Upper lobe of left lung (tissue), 6 donors: ENCODE measurements around the gene PPP1R3C. TPM values are rescaled to one million over a fixed set of nuclear protein-coding genes. Genes with fewer than 3 reads are reported as not detected.

Source experiments
- ATAC-seq, 2 donors: fragments of 200-7000 bp; cut with Tn5 transposase; one replicate each; pipeline ENCODE4 v1.9.1; 2022; ENCODE audit warnings: mild to moderate bottlenecking in 2 of 2, moderate library complexity in 2 of 2; ENCODE audit not compliant: low FRiP score in 2 of 2
- DNase-seq, 2 donors: peaks; one replicate each; pipeline ENCODE4 v3.0.0-alpha.2; 2019 to 2020
- H3K27ac ChIP-seq, 4 donors: fragments of 200-600 bp; sonication (generic); one replicate each; pipeline ENCODE4 v1.5.1; 2016 to 2019
- H3K27me3 ChIP-seq, 4 donors: fragments of 200-600 bp; sonication (generic); one replicate each; pipeline ENCODE4 v1.5.1; 2017 to 2019
- H3K36me3 ChIP-seq, 4 donors: fragments of 200-600 bp; sonication (generic); one replicate each; pipeline ENCODE4 v1.5.1; 2016 to 2019
- H3K4me1 ChIP-seq, 4 donors: fragments of 200-600 bp; sonication (generic); one replicate each; pipeline ENCODE4 v1.5.1; 2018 to 2019
- H3K4me3 ChIP-seq, 4 donors: fragments of 200-600 bp; sonication (generic); one replicate each; pipeline ENCODE4 v1.5.1; 2017 to 2019; ENCODE audit warnings: mild to moderate bottlenecking in 2 of 4, moderate library complexity in 1 of 4
- H3K9me3 ChIP-seq, 4 donors: fragments of 200-600 bp; sonication (generic); one replicate each; pipeline ENCODE4 v1.5.1; 2018 to 2019
- CTCF ChIP-seq, 6 experiments: fragments of 450-650 bp in 4 of 6; fragments of 200-600 bp in 2 of 6; sonication (generic) in 2 of 6; IDR thresholded peaks; one replicate each; pipeline ENCODE4 v1.5.1; 2016 to 2019; ENCODE audit warnings: antibody characterized with exemption in 6 of 6
- EP300 ChIP-seq, 4 donors: sonication (generic); formaldehyde crosslinking; IDR thresholded peaks; one replicate each; pipeline ENCODE4 v1.5.1; 2017; ENCODE audit warnings: antibody characterized with exemption in 4 of 4, control low read depth in 2 of 4
- POLR2A ChIP-seq, 4 donors: fragments of 450-650 bp; IDR thresholded peaks; one replicate each; pipeline ENCODE4 v1.5.1; 2016 to 2017; ENCODE audit warnings: antibody characterized with exemption in 4 of 4, mild to moderate bottlenecking in 2 of 4
- POLR2AphosphoS5 ChIP-seq, 2 donors: sonication (generic); formaldehyde crosslinking; IDR thresholded peaks; one replicate each; pipeline ENCODE4 v1.5.1; 2017; ENCODE audit warnings: antibody characterized with exemption in 2 of 2
- WGBS, 2 donors: methylation state at CpG; one replicate each; pipeline ENCODE4 v1.1.5; 2017 to 2018; 5-methylcytosine and 5-hydroxymethylcytosine counted together
- total RNA-seq, 6 donors: library from RNA; depleted of rRNA in 4 of 6; stranded (reverse); fragments of >200 nt in 4 of 6; gene quantifications; one replicate each; pipeline versions ENCODE4 v1.1.0 to v1.2.1, GENCODE V29; 2016 to 2021
- donor health status: DM: no; HTN: no; CAD: no; lungs with moderate emphysema.
- donor health status: DM: no; HTN: yes; CAD: no; lungs with severe emphysema.

The PPP1R3C gene
- total RNA-seq, 6 donors from 2014 or later = 1.8 to 13.3 (median 10.2) TPM

DNA sequence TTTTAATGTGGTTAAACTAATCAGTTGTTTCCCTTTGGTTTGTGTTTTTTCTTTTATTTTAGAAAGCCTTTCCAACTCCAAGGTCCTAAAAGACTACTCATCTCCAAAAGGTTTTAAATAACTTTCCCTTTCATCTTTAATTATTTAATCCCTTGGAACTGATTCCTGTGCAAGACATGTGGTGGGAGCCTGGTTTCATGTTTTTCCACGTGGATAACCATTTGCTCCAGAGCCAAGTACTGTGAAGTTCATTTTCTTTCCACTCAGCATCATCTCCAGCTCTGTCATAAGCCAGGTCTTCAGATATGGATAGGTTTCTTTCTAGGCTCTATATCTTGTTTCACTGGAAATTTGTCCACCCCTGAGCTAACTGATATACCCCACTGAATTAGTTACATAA lies 16.7 kb downstream of the PPP1R3C start:
- Histone ChIP-seq H3K27ac (no peak overlapping the region), H3K36me3 (no peaks in the 10 kb centered on the region), H3K4me3 (no peak overlapping the region), H3K9me3 (no peaks in the 10 kb centered on the region), H3K4me1 (peaks cover 0 to 5% (median 0%) of the 10 kb centered on the region in 4 donors), H3K27me3 (no peaks in the 10 kb centered on the region)
- DNase-seq (no peak), ATAC-seq (peak in 1 of 2 donors; percentile 12)
- WGBS, 2 donors = 62 to 67% methylated on average over 1 of the region's 1 CpG
- TF ChIP-seq POLR2AphosphoS5 (IDR thresholded peaks at IDR 0.05) (no peak), EP300 (IDR thresholded peaks at IDR 0.05) (no peak), POLR2A (IDR thresholded peaks at IDR 0.05) (no peak), CTCF (IDR thresholded peaks at IDR 0.05) (no peak)

- DNase-seq (no peak), ATAC-seq (peak in 1 of 2 donors; percentile 5)
- H3K4me3 ChIP-seq = no peak overlapping the region
- H3K36me3 ChIP-seq = no peaks in the 10 kb centered on the region
- no peaks in the 10 kb centered on the region for H3K27me3 ChIP-seq
- H3K9me3 ChIP-seq = no peaks in the 10 kb centered on the region
- H3K4me1 ChIP-seq = peaks cover 0 to 6% (median 2%) of the 10 kb centered on the region in 4 donors
- WGBS, 2 donors = 52 to 54% methylated on average over 2 of the region's 2 CpGs
- no peak for TF ChIP-seq POLR2A (IDR thresholded peaks at IDR 0.05)
- no peak for TF ChIP-seq EP300 (IDR thresholded peaks at IDR 0.05)
- H3K27ac ChIP-seq = peak overlapping the region in 1 of 4 donors; percentile 39
Measured at GRCh38 chr10:91614225-91614624, 18.6 kb downstream of the PPP1R3C start.

DNA sequence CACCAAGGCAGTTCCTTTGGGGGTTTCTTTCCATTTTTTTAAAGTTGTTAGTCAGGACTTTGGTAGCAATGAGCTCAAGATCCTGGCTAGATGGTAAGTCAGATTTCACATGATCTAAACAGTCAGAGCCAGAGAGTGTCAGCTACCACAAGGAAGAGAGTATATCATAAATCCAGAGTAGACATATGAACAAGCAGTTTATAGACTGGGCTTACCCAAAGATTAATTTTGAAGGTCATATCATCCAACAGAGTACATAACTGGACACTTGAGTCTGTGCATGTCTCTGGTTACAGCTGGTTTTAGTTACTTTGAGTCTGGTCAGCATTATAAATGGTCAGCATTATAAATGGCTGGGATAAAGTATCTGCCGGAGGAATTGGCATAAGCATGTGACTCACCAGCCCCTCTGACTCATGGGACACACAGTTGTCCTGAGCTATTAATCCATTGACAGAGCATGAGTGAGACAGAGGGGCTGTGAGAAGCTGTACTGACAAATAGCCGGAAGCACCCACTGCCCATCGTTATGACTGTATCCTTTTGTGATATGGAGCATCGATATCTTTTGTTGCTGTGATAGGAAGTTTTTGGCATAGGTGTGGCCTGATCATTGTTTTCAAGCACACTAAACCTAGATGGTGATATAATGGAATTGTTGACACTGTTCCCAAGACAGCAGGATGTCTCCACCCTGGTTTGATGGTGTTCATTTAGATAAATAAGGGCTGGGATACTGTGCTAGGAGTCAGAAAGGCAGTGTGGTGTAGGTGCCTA lies 19.3 kb downstream of the PPP1R3C start:
- Histone ChIP-seq H3K27ac (no peak overlapping the region), H3K9me3 (no peaks in the 10 kb centered on the region), H3K4me3 (no peak overlapping the region), H3K4me1 (peaks cover 0 to 11% (median 7%) of the 10 kb centered on the region in 4 donors), H3K36me3 (no peaks in the 10 kb centered on the region), H3K27me3 (no peaks in the 10 kb centered on the region)
- WGBS, 2 donors = 64 to 65% methylated on average over 4 of the region's 4 CpGs
- TF ChIP-seq POLR2A (IDR thresholded peaks at IDR 0.05) (no peak), POLR2AphosphoS5 (IDR thresholded peaks at IDR 0.05) (peak in 1 of 2 donors; percentile 7)
- DNase-seq (no peak), ATAC-seq (peak; percentile 26 to 86)

- Histone ChIP-seq H3K27ac (no peak overlapping the region), H3K4me3 (no peak overlapping the region), H3K36me3 (no peaks in the 10 kb centered on the region), H3K9me3 (peaks cover 0 to 4% (median under 1%) of the 10 kb centered on the region in 4 donors), H3K27me3 (no peaks in the 10 kb centered on the region), H3K4me1 (peaks cover 7 to 24% (median 16%) of the 10 kb centered on the region in 4 donors)
- 43 to 64% methylated on average over 1 of the region's 1 CpG for WGBS, 2 donors
- no peak for ATAC-seq
- TF ChIP-seq EP300 (IDR thresholded peaks at IDR 0.05) (no peak), CTCF (IDR thresholded peaks at IDR 0.05) (no peak), POLR2A (IDR thresholded peaks at IDR 0.05) (no peak), POLR2AphosphoS5 (IDR thresholded peaks at IDR 0.05) (no peak)
- DNase-seq = no peak
Measured at GRCh38 chr10:91610919-91611318, 22.0 kb downstream of the PPP1R3C start.

DNA sequence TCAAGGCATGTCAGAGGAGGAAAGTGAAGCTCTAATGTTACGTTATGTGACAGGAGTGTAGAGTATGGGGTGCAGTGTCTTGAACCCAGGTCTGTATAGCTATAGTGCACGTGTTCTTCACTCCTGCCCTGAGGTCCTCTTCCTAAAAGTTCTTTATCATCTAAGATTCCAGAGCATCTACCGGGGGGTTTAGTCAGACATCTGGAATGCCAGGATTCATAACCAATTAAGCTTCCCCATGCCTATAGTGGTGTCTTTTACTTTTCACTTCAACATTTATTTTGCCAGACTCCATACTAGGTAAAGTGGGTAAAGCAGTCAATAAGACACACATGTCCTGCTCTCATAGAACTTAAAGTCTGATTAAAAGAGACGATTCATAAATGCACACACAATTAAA lies 22.4 kb downstream of the PPP1R3C start:
- Histone ChIP-seq H3K9me3 (peaks cover 0 to 5% (median 2%) of the 10 kb centered on the region in 4 donors), H3K27ac (no peak overlapping the region), H3K27me3 (no peaks in the 10 kb centered on the region), H3K36me3 (no peaks in the 10 kb centered on the region), H3K4me1 (peaks cover 7 to 24% (median 16%) of the 10 kb centered on the region in 4 donors), H3K4me3 (no peak overlapping the region)
- DNase-seq (no peak), ATAC-seq (no peak)
- TF ChIP-seq EP300 (IDR thresholded peaks at IDR 0.05) (no peak), POLR2A (IDR thresholded peaks at IDR 0.05) (no peak), CTCF (IDR thresholded peaks at IDR 0.05) (no peak), POLR2AphosphoS5 (IDR thresholded peaks at IDR 0.05) (no peak)
- 77 to 83% methylated on average over 4 of the region's 4 CpGs for WGBS, 2 donors
